GM21786 (cell line): Measurements from ENCODE around the gene TMEM41B.
"Not testable (repeated sequence)": the region's sequence is repeated elsewhere in the genome, so short reads cannot be mapped to it uniquely, and the experiment has no call there.

Experiments used
- ATAC-seq: cut with Tn5 transposase; IDR thresholded peaks from one replicate; pipeline ENCODE4 v1.9.1; 2021; ENCODE audit not compliant: unreplicated experiment

The TMEM41B gene

DNA sequence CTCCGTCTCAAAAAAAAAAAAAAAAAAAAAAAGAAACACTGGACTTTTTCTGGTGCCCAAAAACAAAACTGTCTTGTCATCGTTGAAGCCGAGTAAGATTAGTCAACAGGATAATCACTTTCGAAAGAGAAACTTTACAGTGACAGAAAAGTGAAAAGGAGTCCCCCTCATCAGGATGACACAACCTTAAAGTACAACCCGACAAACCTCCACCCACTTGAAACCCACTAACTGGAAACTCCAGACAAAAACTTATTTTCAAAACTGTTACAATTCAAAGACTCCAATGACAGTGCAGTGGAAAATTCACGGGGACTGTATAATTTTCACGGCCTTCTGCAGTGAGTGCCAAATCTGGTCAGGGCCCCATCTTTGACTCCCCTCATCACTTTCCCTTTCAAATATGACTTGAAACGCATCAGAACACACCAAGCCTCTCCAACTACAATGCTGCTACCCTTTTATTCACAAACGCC, 50.5 kb downstream of the TMEM41B start:
- peak; percentile 67 for ATAC-seq

DNA sequence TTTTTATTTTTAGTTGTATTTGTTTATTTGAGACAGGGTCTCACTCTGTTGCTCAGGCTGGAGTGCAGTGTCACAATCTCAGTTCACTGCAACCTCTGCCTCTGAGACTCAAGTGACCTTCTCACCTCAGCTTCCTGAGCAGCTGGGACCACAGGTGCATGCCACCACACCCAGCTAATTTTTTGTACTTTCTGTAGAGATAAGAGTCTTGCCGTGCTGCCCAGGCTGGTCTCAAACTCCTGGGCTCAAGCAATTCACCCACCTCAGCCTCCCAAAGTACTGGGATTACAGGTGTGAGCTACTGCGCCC, 53.6 kb downstream of the TMEM41B start:
- ATAC-seq, result not testable (repeated sequence)

DNA sequence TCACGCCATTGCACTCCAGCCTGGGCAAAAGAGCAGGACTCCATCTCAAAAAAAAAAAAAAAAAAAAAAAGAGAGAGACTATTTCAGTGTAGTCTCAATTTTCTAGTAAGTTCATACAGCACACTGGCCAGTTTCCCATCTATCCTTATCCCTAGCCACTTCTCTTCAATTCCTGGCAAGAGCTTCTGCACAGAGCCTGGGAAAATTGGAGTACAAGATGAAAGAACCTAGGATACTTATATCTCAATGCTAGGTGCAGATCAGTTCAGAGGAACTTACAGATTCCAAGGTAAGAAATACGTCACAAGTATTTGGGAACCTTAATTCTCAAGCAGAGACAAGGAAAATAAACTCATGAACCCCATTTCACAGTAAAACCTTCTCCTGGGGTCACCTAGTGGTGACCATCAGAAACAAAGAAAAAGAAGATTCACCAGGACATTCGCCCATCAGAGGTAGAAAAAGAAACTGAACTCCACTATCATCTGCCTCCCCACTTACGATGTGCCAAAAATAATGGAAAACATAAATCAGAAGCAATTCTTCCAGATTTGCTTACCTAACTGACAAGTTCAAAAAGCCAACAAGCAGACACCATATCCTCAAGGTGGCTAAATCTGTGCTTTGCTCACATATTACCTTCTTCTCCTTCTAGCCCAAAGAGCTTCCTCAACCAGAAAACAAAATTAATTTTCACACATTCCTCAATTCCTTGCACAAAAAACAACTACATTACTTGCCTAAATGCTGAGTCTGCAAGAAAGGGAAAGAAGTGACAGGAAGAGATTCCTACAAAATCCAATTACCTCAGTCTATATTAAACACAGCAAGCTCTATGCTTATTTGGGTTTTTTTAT, 54.2 kb downstream of the TMEM41B start:
- no peak for ATAC-seq

DNA sequence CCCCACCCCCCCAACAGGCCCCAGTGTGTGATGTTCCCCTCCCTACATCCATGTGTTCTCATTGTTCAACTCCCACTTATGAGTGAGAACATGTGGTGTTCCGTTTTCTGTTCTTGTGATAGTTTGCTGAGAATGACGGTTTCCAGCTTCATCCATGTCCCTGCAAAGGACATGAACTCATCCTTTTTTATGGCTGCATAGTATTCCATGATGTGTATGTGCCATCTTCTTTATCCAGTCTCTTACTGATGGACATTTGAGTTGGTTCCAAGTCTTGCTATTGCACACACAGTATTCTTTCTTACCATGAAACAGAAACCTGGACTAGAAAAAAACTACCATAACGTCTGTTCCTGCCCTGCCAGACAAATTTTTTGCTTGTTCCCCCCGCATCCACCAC, 56.1 kb downstream of the TMEM41B start:
- not testable (repeated sequence) for ATAC-seq

DNA sequence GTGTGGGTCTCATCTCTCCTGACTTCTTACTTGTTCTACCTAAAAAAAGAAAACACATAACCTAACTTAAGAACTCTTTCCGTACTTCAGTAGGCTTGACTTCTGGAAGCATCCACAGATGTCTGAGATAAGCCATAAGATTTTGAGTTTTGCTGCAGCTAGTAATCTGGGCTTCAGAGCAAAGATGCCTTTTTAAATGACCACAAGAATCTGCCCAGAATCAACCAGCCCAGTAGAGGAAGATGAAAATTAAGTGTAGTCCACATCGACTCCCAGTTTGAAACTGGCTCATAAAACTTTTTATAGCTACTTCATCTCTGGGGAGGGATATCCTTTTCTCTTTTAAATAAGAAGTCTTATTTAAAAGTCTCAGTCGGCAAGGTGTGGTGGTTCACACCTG, 60.0 kb downstream of the TMEM41B start:
- no peak for ATAC-seq

DNA sequence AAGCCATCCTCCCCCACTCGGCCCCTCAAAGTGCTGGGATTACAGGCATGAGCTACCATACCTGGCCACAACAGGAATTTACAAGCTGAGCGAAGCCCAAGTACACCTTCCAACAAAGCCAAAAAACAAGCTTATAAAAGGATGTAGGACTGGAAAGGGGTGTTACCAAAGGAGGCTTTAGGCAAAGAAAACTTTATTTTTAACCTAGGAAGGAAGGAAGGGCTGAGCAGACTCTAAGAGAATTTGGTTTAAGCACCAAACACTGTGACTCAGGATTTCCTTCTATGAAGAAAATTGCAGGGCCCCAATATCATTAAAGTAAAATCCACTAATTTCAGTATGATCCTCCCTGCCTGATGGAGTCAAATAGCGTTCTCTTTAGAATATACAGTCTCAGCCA, 61.3 kb downstream of the TMEM41B start:
- no peak for ATAC-seq

DNA sequence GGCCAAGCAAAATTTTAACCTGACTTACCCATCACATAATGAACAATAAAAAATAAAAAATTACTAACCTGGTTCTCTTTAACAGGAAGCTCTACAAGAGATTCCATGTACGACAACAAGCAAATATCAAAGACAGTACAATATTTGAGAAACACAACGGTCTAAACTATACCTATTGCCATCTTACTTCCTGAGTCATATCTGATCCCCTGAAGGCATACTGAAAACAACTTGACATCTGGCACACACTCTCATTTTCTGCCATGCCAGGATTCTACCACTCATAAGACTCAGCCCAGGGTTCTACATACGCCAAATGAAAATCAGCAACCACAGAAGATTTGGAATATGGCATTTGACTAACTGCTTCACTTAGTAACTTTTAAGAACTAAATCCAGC, 63.1 kb downstream of the TMEM41B start:
- no peak for ATAC-seq

DNA sequence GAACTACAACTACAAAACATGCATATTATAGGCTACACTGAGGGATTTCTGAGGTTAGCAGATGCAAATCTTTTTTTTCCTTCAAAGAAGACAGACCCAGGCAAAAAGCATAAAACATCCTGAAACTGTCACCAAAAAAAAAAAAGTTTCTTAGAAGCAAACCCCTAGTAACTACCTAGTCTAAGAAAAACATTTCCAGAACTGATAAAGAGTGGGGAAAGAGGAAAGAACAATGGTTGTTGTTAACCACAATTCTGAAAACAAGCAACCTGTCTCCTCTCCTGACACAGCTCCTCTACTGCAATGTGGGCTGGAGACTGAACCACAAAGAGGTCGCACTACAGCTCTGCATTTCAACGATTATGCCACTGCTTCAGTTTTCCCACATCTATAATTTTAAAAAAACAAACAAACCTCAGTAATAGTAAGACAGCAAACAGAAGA, 64.2 kb downstream of the TMEM41B start:
- peak; percentile 72 for ATAC-seq

DNA sequence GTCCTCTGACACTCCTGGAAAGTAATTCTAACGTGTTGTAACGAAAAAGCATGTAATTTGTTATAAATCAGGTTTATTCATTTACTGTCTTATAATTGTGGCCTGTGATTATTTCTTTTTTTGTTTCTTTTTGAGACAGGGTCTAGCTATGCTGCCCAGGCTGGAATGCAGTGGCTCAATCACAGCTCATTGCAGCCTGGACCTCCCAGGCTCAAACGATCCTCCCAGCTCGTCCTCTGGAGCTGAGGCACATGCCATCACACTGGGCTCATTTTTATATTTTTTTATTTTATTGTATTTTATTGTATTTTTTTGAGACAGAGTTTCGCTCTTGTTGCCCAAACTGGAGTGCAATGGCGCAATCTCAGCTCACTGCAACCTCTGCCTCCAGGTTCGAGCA, 65.1 kb downstream of the TMEM41B start:
- no peak for ATAC-seq

DNA sequence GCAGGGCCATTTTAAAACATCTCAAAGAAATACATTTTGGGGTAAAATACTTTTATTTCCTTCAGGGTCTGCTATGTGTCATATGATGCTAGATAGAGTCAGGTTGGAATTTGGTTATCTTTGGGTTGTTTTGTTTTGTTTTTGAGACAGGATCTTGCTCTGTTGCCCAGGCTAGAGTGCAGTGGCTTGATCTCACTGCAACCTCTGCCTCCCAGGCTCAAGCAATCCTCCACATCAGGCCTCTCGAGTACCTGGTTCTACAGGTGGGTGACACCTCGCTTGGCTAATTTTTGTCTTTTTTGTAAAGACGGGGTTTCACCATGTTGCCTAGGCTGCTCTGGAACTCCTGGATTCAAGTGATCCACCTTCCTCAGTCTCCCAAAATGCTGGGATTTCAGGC, 66.5 kb downstream of the TMEM41B start:
- ATAC-seq, result no peak

DNA sequence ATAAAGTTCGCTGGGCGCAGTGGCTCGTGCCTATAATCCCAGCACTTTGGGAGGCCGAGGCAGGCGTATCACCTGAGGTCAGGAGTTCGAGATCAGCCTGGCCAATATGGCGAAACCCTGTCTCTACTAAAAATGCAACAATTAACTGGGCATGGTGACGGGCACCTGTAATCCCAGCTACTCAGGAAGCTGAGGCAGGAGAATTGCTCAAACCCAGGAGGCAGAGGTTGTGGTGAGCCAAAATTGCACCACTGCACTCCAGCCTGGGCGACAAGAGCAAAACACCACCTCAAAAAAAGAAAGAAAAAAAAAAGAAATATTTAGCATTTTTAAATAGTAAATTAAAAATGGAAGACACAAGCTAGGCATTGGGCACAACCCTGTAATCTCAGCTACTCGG, 78.2 kb downstream of the TMEM41B start:
- not testable (repeated sequence) for ATAC-seq

DNA sequence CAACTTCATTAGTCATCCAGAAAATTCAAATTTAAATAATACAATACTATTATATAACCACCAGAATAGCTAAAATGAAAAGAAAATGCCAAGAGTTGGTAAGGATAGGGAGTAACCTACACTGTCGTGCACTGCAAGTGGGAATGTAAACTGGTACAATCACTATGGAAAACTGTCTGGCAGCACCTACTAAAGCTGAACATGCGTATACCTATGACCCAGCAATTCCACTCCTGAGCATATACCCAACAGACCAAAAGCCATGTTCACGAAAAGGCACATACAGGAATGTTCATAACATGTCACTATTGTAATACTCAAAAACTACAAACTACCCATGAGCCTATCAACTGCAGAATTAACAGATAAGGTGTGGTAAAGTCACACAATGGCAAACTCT, 81.9 kb downstream of the TMEM41B start:
- ATAC-seq, result no peak

DNA sequence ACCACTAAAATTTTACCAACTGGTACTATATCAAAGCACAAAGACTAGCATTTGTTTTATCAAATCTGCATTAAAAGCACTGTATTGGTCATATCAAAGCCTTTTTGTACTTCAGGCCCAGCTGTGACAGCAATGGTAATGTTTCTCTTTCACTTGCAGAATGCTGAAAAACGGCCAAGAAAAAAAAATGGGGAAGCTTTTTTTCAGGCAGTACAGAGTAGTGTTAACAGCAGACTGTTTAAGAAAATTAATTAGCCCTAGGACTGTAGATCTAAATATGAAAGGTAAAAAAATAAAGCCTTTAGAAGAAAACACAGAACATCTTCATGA, 82.6 kb downstream of the TMEM41B start:
- ATAC-seq, result no peak
